T-helper 1 cell treated with Interleukin-12 subunit alpha and Interleukin-12 subunit beta and Interleukin-4 antibody, amounts not matched to agents 30 μg/mL and 1 μg/mL, for 36 hours (primary cell): ENCODE data around the gene SPTBN4.

Experiments used
- H3K27ac Mint-ChIP-seq: one replicate; pipeline ENCODE4 v1.8.0; 2021; ENCODE audit warnings: mild to moderate bottlenecking, mixed read lengths
- H3K27me3 Mint-ChIP-seq: one replicate; pipeline ENCODE4 v1.8.0; 2021; ENCODE audit warnings: low read depth, mixed read lengths
- H3K36me3 Mint-ChIP-seq: one replicate; pipeline ENCODE4 v1.8.0; 2021; ENCODE audit warnings: low read depth, mixed read lengths
- H3K4me1 Mint-ChIP-seq: one replicate; pipeline ENCODE4 v1.8.0; 2021; ENCODE audit warnings: low read depth, mixed read lengths
- H3K4me3 Mint-ChIP-seq: one replicate; pipeline ENCODE4 v1.8.0; 2021; ENCODE audit warnings: mild to moderate bottlenecking, moderate library complexity, mixed read lengths
- H3K9me3 Mint-ChIP-seq: one replicate; pipeline ENCODE4 v1.8.0; 2021; ENCODE audit warnings: mixed read lengths

SPTBN4 gene

DNA sequence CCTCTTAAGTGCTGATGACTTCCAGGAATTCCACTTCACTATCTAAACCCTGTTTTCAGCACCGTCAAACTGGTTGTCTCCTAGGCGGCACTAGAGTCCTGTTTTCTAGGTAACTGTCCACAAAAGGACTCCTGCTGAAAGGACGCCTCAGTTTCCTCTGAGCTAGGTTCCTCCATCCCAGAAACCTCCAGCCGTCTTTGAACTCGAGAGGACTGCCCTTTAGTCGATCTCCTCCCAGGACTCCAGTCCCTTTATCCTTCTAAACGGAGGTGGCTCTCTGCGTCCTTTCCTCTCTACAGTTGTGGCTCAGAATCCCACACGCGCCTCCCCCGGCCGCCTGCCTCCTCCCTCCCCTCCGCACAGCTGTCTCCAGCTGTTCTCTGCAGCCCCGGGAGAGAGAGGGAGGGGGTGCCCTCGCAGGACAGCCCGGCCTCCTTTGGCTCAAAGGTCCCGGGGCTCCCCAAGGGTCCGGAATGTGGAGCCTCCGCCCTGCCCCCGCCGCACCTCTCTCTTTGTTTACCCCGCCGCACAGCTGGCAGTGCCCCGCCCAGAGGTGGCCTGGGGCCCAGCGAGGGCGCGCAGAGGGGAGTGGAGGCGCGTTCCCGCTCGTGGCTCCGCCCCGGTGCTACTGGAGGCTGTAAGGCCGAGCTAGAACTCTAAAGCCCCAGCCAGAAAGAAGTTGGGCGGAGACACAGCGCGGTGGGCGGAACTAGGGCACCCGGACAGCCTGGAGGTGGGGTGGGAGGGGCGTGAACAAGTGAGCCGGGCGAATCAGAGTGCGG is 136.8 kb downstream of the SPTBN4 start:
- Mint-ChIP-seq H3K4me3 (peak overlapping the region; percentile 86), H3K4me1 (peaks cover 56% of the 10 kb centered on the region), H3K27me3 (peaks cover 37% of the 10 kb centered on the region)

GRCh38 chr19:40604171-40604646 is 137.4 kb downstream of the SPTBN4 start:
- Mint-ChIP-seq H3K4me1 (peaks cover 56% of the 10 kb centered on the region), H3K4me3 (peak overlapping the region; percentile 86), H3K27ac (peak overlapping the region; percentile 85), H3K36me3 (peaks cover 2% of the 10 kb centered on the region), H3K27me3 (peaks cover 31% of the 10 kb centered on the region), H3K9me3 (no peaks in the 10 kb centered on the region)

More for the DNA sequence above, 136.8 kb downstream of the SPTBN4 start:
- Mint-ChIP-seq H3K27ac (peak overlapping the region; percentile 85), H3K36me3 (peaks cover 2% of the 10 kb centered on the region), H3K9me3 (no peaks in the 10 kb centered on the region)

GRCh38 chr19:40604647-40605215 is 137.9 kb downstream of the SPTBN4 start:
- peaks cover 54% of the 10 kb centered on the region for H3K4me1 Mint-ChIP-seq
- peaks cover 26% of the 10 kb centered on the region for H3K27me3 Mint-ChIP-seq
- peak overlapping the region; percentile 96 for H3K27ac Mint-ChIP-seq

GRCh38 chr19:40605216-40605971 is 138.6 kb downstream of the SPTBN4 start:
- H3K4me3 Mint-ChIP-seq, result peak overlapping the region; percentile 90
- H3K4me1 Mint-ChIP-seq, result peaks cover 57% of the 10 kb centered on the region
- H3K36me3 Mint-ChIP-seq, result peaks cover 2% of the 10 kb centered on the region
- peak overlapping the region; percentile 96 for H3K27ac Mint-ChIP-seq
- peaks cover 23% of the 10 kb centered on the region for H3K27me3 Mint-ChIP-seq
- H3K9me3 Mint-ChIP-seq, result no peaks in the 10 kb centered on the region

More at GRCh38 chr19:40604647-40605215, 137.9 kb downstream of the SPTBN4 start:
- Mint-ChIP-seq H3K36me3 (peaks cover 2% of the 10 kb centered on the region), H3K9me3 (no peaks in the 10 kb centered on the region), H3K4me3 (peak overlapping the region; percentile 86)

DNA sequence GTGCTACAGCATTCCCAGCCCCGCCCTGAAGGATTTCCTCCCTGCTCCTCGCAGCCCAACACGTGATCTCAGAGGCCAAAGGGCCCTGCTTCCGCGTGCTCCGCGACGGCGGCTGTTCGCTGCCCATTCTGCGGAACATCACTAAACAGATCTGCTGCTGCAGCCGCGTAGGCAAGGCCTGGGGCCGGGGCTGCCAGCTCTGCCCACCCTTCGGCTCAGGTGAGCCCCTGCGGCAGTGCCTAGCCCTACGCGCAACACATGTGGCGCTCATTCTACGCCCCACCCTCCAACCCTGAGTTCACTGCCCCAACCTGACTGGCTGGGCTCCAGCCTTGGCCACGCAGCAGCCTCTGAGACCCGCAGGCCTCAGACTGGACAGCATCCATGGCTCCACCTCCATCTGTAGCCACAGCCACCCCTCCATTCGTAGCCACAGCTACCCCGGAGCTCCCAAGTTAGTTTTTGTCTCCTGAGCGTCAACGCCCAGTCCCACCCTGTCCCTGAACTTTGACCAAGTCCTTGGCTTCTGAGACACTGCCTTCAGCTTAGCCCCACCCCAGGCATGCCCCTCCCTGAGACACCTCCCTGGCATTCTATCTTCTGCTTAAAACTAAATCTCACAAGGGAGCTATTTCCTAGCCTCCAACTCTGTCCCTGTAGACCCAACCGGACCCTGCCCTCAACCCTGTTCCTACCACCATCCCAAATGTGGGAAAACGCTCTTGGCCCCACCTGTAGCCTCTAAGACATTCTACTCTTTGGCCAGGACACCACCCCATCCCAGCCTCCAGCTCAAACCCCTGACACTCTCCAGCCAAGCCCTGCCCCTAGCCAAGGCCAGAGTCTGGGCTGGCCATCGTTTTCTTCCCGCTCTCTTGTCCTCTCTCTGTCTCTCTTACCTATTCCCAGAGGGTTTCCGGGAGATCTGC is 140.8 kb downstream of the SPTBN4 start:
- H3K4me1 Mint-ChIP-seq, result peaks cover 56% of the 10 kb centered on the region
- H3K4me3 Mint-ChIP-seq, result peak overlapping the region; percentile 70
- no peaks in the 10 kb centered on the region for H3K36me3 Mint-ChIP-seq
- peak overlapping the region; percentile 66 for H3K27ac Mint-ChIP-seq
- H3K27me3 Mint-ChIP-seq, result peaks cover 10% of the 10 kb centered on the region
- H3K9me3 Mint-ChIP-seq, result no peaks in the 10 kb centered on the region

GRCh38 chr19:40608240-40608621 is 141.4 kb downstream of the SPTBN4 start:
- H3K4me3 Mint-ChIP-seq, result peak overlapping the region; percentile 69
- H3K36me3 Mint-ChIP-seq, result no peaks in the 10 kb centered on the region
- no peaks in the 10 kb centered on the region for H3K9me3 Mint-ChIP-seq
- H3K27ac Mint-ChIP-seq, result peak overlapping the region; percentile 66
- peaks cover 5% of the 10 kb centered on the region for H3K27me3 Mint-ChIP-seq
- H3K4me1 Mint-ChIP-seq, result peaks cover 54% of the 10 kb centered on the region

- Mint-ChIP-seq H3K9me3 (no peaks in the 10 kb centered on the region), H3K4me3 (peak overlapping the region; percentile 84), H3K4me1 (peaks cover 52% of the 10 kb centered on the region), H3K27me3 (peaks cover 2% of the 10 kb centered on the region), H3K36me3 (no peaks in the 10 kb centered on the region), H3K27ac (peak overlapping the region; percentile 91)
Observed at GRCh38 chr19:40608957-40609356, 142.2 kb downstream of the SPTBN4 start.

GRCh38 chr19:40609561-40610395 is 143.0 kb downstream of the SPTBN4 start:
- Mint-ChIP-seq H3K4me3 (peak overlapping the region; percentile 84), H3K27me3 (no peaks in the 10 kb centered on the region), H3K27ac (peak overlapping the region; percentile 91), H3K36me3 (no peaks in the 10 kb centered on the region), H3K9me3 (no peaks in the 10 kb centered on the region), H3K4me1 (peaks cover 49% of the 10 kb centered on the region)

DNA sequence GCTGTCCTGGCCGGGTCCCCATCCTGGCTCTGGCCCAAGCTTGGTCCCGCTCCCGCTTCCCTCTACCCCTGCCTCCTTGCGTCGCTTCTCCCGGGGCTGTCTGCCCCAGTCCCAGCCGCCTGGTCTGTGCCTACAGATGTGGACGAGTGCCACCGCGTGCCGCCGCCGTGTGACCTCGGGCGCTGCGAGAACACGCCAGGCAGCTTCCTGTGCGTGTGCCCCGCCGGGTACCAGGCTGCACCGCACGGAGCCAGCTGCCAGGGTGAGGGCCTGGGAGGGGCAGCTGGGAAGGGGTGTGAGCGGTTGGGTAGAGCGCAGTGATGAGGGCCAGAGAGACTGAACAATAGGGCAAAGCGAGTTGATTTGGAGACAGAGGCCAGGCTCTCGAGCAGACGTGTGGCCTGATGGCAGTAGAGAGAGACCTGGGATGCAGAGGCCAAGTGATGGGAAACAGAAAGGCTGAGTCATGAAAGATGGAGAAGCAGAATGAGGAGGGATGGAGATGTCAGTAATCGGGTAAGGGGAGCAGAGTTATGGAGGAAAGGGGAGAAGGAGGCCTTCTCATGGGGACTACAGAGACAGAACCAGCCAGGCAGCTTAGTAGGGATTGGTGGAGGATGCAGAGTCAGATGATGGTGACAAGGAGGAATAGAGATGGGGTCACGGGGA is 143.7 kb downstream of the SPTBN4 start:
- Mint-ChIP-seq H3K36me3 (no peaks in the 10 kb centered on the region), H3K4me1 (peaks cover 50% of the 10 kb centered on the region), H3K27me3 (no peaks in the 10 kb centered on the region), H3K27ac (peak overlapping the region; percentile 91), H3K9me3 (no peaks in the 10 kb centered on the region), H3K4me3 (peak overlapping the region; percentile 84)

DNA sequence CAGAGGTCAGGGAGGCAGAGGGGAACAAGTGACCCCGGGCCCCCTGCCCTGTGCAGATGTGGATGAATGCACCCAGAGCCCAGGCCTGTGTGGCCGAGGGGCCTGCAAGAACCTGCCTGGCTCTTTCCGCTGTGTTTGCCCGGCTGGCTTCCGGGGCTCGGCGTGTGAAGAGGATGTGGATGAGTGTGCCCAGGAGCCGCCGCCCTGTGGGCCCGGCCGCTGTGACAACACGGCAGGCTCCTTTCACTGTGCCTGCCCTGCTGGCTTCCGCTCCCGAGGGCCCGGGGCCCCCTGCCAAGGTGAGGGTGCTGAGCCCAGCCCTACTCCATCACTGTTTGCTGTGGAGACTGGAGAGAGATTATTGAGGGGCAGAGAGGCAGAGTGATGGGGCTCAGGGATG is 144.3 kb downstream of the SPTBN4 start:
- peak overlapping the region; percentile 91 for H3K27ac Mint-ChIP-seq
- H3K27me3 Mint-ChIP-seq, result no peaks in the 10 kb centered on the region
- H3K4me3 Mint-ChIP-seq, result peak overlapping the region; percentile 84
- peaks cover 49% of the 10 kb centered on the region for H3K4me1 Mint-ChIP-seq
- no peaks in the 10 kb centered on the region for H3K9me3 Mint-ChIP-seq
- peaks cover 3% of the 10 kb centered on the region for H3K36me3 Mint-ChIP-seq

DNA sequence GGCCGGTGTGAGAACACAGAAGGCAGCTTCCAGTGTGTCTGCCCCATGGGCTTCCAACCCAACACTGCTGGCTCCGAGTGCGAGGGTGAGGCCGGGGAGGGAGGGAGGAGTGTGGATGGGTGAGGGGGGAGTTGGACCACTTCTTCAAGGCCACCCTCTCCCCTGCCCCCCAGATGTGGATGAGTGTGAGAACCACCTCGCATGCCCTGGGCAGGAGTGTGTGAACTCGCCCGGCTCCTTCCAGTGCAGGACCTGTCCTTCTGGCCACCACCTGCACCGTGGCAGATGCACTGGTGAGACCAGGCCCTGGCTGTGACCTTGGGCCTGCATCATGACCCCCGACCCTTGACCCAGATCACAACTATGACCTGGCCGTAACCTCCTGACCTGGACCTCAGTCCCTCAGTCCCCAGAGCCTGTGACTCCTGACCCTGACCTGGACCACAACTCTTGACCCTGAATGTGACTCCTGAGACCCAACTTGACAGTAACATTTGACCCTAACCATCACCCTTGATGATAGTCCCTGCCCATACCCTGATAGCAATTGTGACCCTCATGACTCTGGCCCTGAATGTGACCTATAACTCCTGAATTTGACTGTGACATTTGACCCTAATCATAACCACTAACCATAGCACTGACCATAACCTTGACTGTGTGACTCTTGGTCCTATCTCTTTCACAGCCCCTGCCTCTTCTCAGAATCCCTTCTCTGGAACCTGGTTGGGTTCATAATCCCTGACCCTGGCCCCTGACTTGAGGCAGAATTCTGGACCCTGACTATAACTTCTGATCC is 145.3 kb downstream of the SPTBN4 start:
- H3K4me3 Mint-ChIP-seq, result peak overlapping the region; percentile 99
- no peaks in the 10 kb centered on the region for H3K27me3 Mint-ChIP-seq
- H3K36me3 Mint-ChIP-seq, result peaks cover 3% of the 10 kb centered on the region

More for the DNA sequence above, 145.3 kb downstream of the SPTBN4 start:
- Mint-ChIP-seq H3K27ac (peak overlapping the region; percentile 41), H3K9me3 (no peaks in the 10 kb centered on the region), H3K4me1 (peaks cover 43% of the 10 kb centered on the region)
